ENCODE results near the gene COL26A1. TPM values are rescaled to one million over a fixed set of nuclear protein-coding genes. Genes with fewer than 3 reads are reported as not detected.

The COL26A1 gene
- total RNA-seq, 1 experiment from 2014 or later = 42.6 TPM

DNA sequence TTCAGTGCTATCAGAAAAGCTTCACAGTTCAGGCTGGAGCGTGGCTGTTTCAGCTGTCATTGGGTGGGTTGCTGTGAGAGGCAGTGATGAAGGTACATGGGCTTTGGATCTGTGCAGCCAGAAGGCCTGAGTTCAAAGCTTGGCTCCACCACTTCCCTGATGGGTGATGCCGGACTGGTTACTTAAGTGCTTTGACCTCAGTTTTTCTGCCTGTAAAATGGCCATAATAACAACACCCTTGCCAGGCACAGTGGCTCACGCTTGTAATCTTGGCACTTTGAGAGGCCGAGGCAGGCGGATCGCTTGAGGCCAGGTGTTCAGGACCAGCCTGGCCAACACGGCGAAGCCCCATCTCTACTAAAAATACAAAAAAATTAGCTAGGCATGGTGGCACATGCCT is 30.6 kb upstream of the COL26A1 start:
- Histone ChIP-seq H3K4me1 (ENCODE audit: insufficient read depth, low read length) (no peaks in the 10 kb centered on the region), H2BK15ac (ENCODE audit: low read depth, low read length) (no peak overlapping the region), H2BK120ac (ENCODE audit: low read depth, low read length, poor library complexity, severe bottlenecking) (no peak overlapping the region), H3K23me2 (ENCODE audit: insufficient read length, low read depth, low read length, poor library complexity, severe bottlenecking) (no peaks in the 10 kb centered on the region), H3K14ac (ENCODE audit: insufficient read depth, low read length) (no peak overlapping the region), H4K8ac (replicated peaks; ENCODE audit: insufficient read length, low read depth, low read length) (no peak overlapping the region), H3T11ph (ENCODE audit: low read length) (no peak overlapping the region), H2AFZ (ENCODE audit: low read length) (no peak overlapping the region), H3K9me3 (ENCODE audit: control insufficient read depth, low read depth, low read length) (no peaks in the 10 kb centered on the region), H3K9ac (ENCODE audit: extremely low read depth, insufficient read length, low read length) (no peak overlapping the region), H2BK5ac (ENCODE audit: insufficient read length, low read length) (no peak overlapping the region), H3K27ac (ENCODE audit: insufficient read length, low read depth, low read length) (no peak overlapping the region), H3K4ac (ENCODE audit: low read depth, low read length) (no peak overlapping the region), H2AK5ac (ENCODE audit: insufficient read length, low read length) (no peak overlapping the region), H3K79me1 (ENCODE audit: insufficient read depth, low read depth, low read length, poor library complexity, severe bottlenecking) (no peaks in the 10 kb centered on the region), H3K79me2 (ENCODE audit: insufficient read depth, low read length) (no peaks in the 10 kb centered on the region), H3K23ac (ENCODE audit: insufficient read length, low read depth, low read length) (no peak overlapping the region), H3K27me3 (ENCODE audit: insufficient read depth, low read length) (no peaks in the 10 kb centered on the region), H3K18ac (ENCODE audit: insufficient read length, low read depth, low read length) (no peak overlapping the region), H2BK12ac (ENCODE audit: insufficient read length, low read depth, low read length) (no peak overlapping the region), H4K5ac (ENCODE audit: insufficient read length, low read depth, low read length) (no peak overlapping the region), H3K56ac (ENCODE audit: insufficient read length, low read depth, low read length) (no peak overlapping the region), H2BK20ac (ENCODE audit: low read depth, low read length, poor library complexity, severe bottlenecking) (no peak overlapping the region), H4K91ac (ENCODE audit: insufficient read length, low read depth, low read length) (no peak overlapping the region), H4K20me1 (ENCODE audit: control insufficient read depth, insufficient read depth, insufficient read length) (no peaks in the 10 kb centered on the region), H3K4me2 (ENCODE audit: insufficient read depth, insufficient read length, low read length) (no peak overlapping the region)
- no peak for DNase-seq
- WGBS (ENCODE audit: extremely low coverage, insufficient read length, low lambda C conversion rate) = no CpG with 5 or more reads among the region's 8 CpGs
- no peaks in the 10 kb centered on the region for H3K36me3 Mint-ChIP-seq (ENCODE audit: insufficient read depth in 1 of 3, low read depth in 3 of 3)
- H3K4me1 Mint-ChIP-seq = peaks cover 3 to 4% of the 10 kb centered on the region in 2 experiments; a peak in 2 of 4 replicates
- H3K27ac Mint-ChIP-seq = 0 out of 7 replicates have a peak overlapping the region, but pooled peaks of 1 of the 3 experiments have one; percentile 28
- H3K9me3 Mint-ChIP-seq = no peaks in the 10 kb centered on the region
- H3K4me3 Mint-ChIP-seq = no peak overlapping the region
- no peak for TF ChIP-seq CTCF (conservative IDR thresholded peaks at IDR 0.05)
- H3K27me3 Mint-ChIP-seq (ENCODE audit: low read depth) = no peaks in the 10 kb centered on the region
